Muscle of arm (tissue), 14 donors: ENCODE results near the gene CLIP4. TPM values are rescaled to one million over a fixed set of nuclear protein-coding genes. Genes with fewer than 3 reads are reported as not detected.

ENCODE experiments used
- DNase-seq: peaks from one replicate; pipeline ENCODE4 v3.0.0-alpha.2; 2013
- long read RNA-seq, 11 donors: transcript quantifications; one replicate each; lab custom pipeline, GENCODE V29; 2026
- polyA plus RNA-seq, 12 donors: library from polyadenylated mRNA; unstranded; fragments of 120-200 nt; gene quantifications; one replicate each; pipeline ENCODE4 v1.2.1, GENCODE V29; 2013; ENCODE audit not compliant: insufficient read length in 12 of 12

CLIP4 gene, protein sequence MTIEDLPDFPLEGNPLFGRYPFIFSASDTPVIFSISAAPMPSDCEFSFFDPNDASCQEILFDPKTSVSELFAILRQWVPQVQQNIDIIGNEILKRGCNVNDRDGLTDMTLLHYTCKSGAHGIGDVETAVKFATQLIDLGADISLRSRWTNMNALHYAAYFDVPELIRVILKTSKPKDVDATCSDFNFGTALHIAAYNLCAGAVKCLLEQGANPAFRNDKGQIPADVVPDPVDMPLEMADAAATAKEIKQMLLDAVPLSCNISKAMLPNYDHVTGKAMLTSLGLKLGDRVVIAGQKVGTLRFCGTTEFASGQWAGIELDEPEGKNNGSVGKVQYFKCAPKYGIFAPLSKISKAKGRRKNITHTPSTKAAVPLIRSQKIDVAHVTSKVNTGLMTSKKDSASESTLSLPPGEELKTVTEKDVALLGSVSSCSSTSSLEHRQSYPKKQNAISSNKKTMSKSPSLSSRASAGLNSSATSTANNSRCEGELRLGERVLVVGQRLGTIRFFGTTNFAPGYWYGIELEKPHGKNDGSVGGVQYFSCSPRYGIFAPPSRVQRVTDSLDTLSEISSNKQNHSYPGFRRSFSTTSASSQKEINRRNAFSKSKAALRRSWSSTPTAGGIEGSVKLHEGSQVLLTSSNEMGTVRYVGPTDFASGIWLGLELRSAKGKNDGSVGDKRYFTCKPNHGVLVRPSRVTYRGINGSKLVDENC
- 10 to 100 TPM in 10 of 12 donors, 1 to 10 TPM in 1, not detected in 1; 8.7 to 24.5 (median 16.8) TPM for polyA plus RNA-seq
- long read RNA-seq, donor 1, result 0 reads
- long read RNA-seq, donor 2, full-length matches to known transcripts, result 4 of 4 reads
- long read RNA-seq, donor 2, partial matches to known transcripts, result 0 of 4 reads
- long read RNA-seq, donor 2, other reads (novel, unspliced or antisense), result 0 of 4 reads
- long read RNA-seq, donor 3, full-length matches to known transcripts, result 1 of 1 reads
- long read RNA-seq, donor 3, partial matches to known transcripts, result 0 of 1 reads
- long read RNA-seq, donor 3, other reads (novel, unspliced or antisense), result 0 of 1 reads
- long read RNA-seq, donor 4, full-length matches to known transcripts, result 1 of 1 reads
- long read RNA-seq, donor 4, partial matches to known transcripts, result 0 of 1 reads
- long read RNA-seq, donor 4, other reads (novel, unspliced or antisense), result 0 of 1 reads
- long read RNA-seq, donor 5, full-length matches to known transcripts, result 3 of 3 reads
- long read RNA-seq, donor 5, partial matches to known transcripts, result 0 of 3 reads
- long read RNA-seq, donor 5, other reads (novel, unspliced or antisense), result 0 of 3 reads
- long read RNA-seq, donor 6, result 0 reads
- long read RNA-seq, donor 7, full-length matches to known transcripts, result 1 of 1 reads
- long read RNA-seq, donor 7, partial matches to known transcripts, result 0 of 1 reads
- long read RNA-seq, donor 7, other reads (novel, unspliced or antisense), result 0 of 1 reads
- long read RNA-seq, donor 8, full-length matches to known transcripts, result 4 of 4 reads
- long read RNA-seq, donor 8, partial matches to known transcripts, result 0 of 4 reads
- long read RNA-seq, donor 8, other reads (novel, unspliced or antisense), result 0 of 4 reads
- long read RNA-seq, donor 9, result 0 reads
- long read RNA-seq, donor 10, full-length matches to known transcripts, result 2 of 2 reads
- long read RNA-seq, donor 10, partial matches to known transcripts, result 0 of 2 reads
- long read RNA-seq, donor 10, other reads (novel, unspliced or antisense), result 0 of 2 reads
- long read RNA-seq, donor 11, full-length matches to known transcripts, result 1 of 1 reads
- long read RNA-seq, donor 11, partial matches to known transcripts, result 0 of 1 reads
- long read RNA-seq, donor 11, other reads (novel, unspliced or antisense), result 0 of 1 reads

GRCh38 chr2:29114946-29115609 lies at the start of gene CLIP4:
Gene CLIP4, plus strand, starts transcription at chr2:29115415. Its CDS starts 5,974 bp downstream, at chr2:29121389.
- DNase-seq, result peak; percentile 31

DNA sequence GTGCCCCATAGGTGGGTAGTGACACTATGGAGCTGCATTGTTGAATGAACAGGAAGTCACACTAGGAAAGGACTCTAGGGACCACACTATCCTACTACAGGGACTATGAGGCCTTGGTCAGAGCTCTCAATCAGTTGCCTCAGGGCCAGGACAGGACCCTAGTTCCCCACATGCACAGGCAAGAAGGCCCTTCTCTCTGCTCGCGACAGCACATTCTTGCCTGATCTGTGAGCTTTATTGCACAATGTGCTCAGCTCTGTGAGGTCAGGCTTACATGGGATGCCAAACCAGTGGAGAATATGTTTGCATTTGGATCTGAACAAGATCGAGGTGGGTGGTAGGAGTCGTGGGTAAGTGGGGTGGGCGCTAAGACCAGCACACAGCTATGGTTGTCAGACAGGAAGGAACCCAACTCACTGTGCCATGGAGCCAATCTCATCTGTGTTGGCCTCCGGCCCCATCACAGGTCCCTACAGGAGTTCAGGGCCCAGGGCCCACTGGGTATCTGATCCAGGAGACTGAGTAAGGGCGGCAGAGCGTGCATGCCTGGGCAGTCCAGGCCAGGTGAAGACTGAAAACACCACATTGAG lies 48.8 kb upstream of the CLIP4 start:
- no peak for DNase-seq

DNA sequence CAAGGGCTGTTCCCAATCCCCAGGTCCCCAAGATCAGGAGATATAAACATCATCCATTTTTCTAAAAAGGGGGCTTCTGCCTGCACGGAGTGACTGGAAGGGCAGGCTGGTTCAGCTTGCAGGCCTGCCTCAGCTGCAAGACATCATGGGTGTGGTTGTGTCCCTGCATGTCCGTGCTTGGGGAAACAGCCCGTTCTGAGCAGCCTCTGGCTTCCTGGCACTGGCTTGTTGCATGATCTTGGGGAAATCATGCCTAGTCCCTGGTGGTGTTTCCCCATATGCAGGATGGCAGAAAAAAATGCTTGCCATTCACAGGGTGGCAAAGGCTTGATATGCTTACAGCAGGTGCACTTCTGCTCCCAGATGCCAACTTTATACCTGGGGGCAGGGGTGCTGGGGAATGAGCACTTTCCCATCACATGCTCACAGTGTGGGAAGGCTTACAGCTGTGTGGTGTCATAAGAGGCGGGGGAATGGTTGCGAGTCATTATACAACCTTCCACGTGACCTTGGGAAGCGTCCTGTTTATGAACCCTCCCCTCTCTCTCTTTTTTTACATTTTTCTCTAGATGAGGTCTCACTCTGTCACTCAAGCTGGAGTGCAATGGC lies 48.1 kb upstream of the CLIP4 start:
- no peak for DNase-seq

GRCh38 chr2:29068513-29068912 lies 46.7 kb upstream of the CLIP4 start:
- DNase-seq, result no peak

- DNase-seq, result no peak
Observed at GRCh38 chr2:29070526-29070925, 44.7 kb upstream of the CLIP4 start.

GRCh38 chr2:29071032-29071975 lies 43.9 kb upstream of the CLIP4 start:
- no peak for DNase-seq

DNA sequence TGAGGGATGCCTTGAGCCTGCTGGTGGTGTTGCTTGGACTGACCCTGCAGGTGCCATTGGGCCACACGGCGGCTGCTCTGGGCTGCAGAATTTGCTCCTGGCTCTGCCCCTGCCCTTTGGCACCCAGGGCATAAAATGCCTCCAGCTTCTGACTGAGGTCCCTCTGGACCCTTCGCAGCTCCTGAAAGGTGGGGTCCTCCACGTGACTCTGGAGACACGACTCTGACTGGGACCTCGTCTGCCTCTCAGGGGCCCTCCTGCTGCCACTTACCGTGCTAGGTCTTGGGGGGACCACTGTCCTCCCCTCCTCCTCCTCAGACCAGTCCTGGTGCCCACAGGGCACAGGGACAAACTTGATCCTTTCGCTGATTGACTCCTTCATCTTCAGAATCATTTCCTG lies 43.0 kb upstream of the CLIP4 start:
- no peak for DNase-seq

- DNase-seq, result no peak
Observed at GRCh38 chr2:29072971-29073725, 42.1 kb upstream of the CLIP4 start.

DNA sequence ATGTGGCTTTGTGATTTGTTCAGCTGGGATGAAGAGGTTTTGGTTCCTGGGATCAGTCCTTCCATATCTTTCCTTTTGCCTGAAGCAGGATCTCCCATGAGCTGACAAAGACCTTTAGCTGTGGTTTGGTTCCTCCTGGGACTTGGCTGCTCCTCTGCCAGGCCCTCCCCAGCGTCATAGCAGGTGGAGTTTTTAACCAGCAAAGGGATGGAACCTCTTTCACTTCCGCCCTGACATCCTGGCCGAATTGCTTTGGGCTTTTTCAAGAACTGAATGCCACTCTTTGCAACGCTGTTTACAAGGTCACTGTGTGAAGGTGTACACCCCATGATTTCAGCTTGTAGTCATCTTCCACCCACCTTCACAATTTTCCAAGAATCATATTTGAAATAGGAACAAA lies 41.3 kb upstream of the CLIP4 start:
- DNase-seq, result no peak

GRCh38 chr2:29074411-29074810 lies 40.8 kb upstream of the CLIP4 start, which contains the start of gene PCARE:
Gene PCARE, minus strand, starts transcription at chr2:29074523. Its CDS starts 262 bp downstream, at chr2:29074261.
- no peak for DNase-seq

- no peak for DNase-seq
Observed at GRCh38 chr2:29075894-29076705, 39.1 kb upstream of the CLIP4 start.

- DNase-seq, result no peak
Observed at GRCh38 chr2:29079887-29080286, 35.3 kb upstream of the CLIP4 start.

DNA sequence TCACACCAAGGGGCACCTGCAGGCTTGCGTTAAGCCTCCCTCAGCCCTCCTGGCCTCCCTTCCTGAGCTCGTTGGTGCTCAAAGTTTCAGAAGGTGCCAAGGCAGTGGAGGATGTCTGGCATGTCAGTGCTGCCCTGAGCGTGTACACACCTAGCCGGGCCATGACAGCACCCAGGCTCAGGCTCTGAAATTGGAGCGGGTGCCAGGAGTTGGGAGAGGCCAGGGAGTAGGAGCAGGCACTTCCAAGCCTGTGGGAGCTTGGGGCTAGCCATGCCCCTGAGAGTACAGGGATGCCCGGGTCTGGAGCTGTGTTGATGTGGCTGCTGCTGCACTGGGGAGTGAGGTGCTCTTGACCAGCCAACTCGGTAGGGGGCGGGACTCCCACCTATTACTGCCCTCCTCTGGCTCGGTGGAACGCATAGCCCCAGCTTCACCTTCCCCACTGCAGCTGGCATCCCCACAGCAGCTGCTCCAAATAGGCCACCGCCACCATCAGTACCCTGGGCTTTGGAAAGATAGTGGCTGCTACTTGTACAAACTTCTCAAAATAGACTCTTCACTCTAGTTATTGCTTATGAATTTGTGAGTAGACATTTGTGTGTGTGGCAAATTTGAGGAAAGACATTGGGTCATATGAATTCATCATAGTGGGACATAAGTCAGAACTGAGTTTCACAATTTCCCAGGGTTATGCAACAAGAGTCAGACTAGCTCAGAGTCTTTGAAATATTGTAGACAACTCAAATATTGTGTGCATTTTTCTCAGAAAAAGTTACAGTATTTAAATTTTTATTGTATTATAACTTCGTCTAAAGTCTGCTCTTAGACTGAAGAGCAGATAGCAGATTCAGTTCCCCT lies 34.1 kb upstream of the CLIP4 start:
- no peak for DNase-seq

- DNase-seq, result no peak
Observed at GRCh38 chr2:29082804-29083495, 32.3 kb upstream of the CLIP4 start.

- DNase-seq, result no peak
Observed at GRCh38 chr2:29084554-29084953, 30.7 kb upstream of the CLIP4 start.
